GM19397 (cell line): ENCODE measurements around the gene CASR.
A peak's percentile ranks its signal among the peaks of the same experiment; 100 is the strongest.
"Not testable (repeated sequence)": the region's sequence is repeated elsewhere in the genome, so short reads cannot be mapped to it uniquely, and the experiment has no call there.

Source experiments
- ATAC-seq: cut with Tn5 transposase; IDR thresholded peaks from one replicate; pipeline ENCODE4 v1.9.1; 2021; ENCODE audit warnings: mild to moderate bottlenecking, moderate library complexity; ENCODE audit not compliant: unreplicated experiment

Gene CASR, protein sequence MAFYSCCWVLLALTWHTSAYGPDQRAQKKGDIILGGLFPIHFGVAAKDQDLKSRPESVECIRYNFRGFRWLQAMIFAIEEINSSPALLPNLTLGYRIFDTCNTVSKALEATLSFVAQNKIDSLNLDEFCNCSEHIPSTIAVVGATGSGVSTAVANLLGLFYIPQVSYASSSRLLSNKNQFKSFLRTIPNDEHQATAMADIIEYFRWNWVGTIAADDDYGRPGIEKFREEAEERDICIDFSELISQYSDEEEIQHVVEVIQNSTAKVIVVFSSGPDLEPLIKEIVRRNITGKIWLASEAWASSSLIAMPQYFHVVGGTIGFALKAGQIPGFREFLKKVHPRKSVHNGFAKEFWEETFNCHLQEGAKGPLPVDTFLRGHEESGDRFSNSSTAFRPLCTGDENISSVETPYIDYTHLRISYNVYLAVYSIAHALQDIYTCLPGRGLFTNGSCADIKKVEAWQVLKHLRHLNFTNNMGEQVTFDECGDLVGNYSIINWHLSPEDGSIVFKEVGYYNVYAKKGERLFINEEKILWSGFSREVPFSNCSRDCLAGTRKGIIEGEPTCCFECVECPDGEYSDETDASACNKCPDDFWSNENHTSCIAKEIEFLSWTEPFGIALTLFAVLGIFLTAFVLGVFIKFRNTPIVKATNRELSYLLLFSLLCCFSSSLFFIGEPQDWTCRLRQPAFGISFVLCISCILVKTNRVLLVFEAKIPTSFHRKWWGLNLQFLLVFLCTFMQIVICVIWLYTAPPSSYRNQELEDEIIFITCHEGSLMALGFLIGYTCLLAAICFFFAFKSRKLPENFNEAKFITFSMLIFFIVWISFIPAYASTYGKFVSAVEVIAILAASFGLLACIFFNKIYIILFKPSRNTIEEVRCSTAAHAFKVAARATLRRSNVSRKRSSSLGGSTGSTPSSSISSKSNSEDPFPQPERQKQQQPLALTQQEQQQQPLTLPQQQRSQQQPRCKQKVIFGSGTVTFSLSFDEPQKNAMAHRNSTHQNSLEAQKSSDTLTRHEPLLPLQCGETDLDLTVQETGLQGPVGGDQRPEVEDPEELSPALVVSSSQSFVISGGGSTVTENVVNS

DNA sequence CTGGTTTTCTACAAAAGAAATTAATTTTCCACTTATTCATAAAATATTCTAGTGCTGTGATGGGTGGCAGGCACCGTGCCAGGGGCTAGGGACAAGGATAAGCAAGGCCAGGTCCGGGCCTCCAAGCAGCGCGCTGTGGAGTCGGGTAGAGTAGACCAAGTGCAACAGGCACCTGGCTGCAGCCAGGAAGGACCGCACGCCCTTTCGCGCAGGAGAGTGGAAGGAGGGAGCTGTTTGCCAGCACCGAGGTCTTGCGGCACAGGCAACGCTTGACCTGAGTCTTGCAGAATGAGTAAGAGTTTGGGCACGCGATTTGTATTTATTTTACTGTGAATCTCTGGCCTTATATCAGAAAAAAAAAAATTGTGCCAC lies at the start of gene CASR:
Gene CASR, plus strand, starts transcription at position 148 of the 372 bp plus-strand sequence. CDS start 70,522 bp downstream, outside the sequence.
- ATAC-seq: no peak

DNA sequence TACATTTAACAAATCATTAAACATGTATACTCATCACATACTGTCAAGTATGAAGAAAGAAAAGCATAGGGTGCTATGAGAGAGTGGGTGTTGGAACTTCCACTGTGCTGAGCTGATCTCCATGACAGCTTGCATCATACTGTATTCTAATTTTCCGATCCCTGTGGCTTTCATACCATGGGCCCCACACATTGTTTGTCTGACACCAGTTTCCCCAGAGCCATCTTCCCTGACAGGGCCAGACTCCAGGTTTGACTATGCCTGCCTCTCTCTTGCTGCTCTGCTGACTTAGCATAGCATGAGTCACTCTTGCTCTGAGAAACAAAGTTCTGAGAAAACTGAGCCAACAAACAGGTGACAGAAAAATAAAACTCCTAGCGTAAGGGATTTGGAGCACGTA lies 37.0 kb upstream of the CASR start:
- ATAC-seq: peak; percentile 64

DNA sequence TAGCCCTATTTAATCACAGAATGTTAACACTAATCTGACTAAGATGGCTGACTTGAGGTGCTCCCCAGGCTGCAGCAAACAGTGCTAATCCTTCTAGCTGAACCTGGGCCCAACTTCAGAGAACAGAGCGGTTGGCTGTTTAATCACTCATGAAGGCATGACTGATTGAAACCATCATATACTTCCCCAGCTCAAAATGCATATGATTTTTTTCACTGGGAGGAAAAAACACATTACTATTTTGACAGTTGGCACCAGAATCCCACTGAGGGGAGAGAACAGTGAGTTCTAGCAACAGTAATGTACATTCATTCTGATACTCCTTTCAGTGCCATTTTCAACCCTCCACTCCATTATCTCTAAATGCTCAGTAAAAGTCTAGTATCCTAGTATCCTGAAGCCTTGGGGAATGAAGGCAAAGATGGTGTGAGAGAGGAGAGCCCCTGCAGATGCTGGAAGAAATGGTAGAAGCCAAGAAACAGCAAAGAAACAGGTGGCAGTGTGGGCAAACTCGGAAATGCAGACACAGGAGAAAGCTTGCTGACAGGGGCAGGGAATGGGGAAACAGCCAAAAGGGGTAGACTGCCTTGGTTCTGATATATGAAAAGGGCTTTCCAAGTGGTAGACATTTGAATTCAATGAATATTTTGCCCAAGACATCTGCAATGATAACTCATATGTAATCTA lies 34.4 kb upstream of the CASR start:
- ATAC-seq: no peak

DNA sequence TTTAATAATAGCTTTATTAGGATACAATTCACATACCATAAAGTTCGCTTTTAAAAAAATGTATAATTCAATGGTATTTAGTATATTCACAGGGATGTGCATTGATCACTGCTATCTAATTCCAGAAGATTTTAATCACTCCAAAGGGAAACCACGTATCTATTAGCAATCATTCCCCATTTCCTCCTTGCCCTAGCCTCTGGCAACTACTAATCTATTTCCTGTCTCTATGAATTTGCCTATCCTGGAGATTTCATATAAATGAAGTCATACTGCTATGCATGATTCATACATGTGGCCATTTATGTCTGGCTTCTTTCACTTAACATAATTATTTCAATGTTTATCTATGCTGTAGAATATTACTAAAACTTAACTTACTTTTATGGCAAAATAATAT lies 32.0 kb upstream of the CASR start:
- no peak for ATAC-seq

DNA sequence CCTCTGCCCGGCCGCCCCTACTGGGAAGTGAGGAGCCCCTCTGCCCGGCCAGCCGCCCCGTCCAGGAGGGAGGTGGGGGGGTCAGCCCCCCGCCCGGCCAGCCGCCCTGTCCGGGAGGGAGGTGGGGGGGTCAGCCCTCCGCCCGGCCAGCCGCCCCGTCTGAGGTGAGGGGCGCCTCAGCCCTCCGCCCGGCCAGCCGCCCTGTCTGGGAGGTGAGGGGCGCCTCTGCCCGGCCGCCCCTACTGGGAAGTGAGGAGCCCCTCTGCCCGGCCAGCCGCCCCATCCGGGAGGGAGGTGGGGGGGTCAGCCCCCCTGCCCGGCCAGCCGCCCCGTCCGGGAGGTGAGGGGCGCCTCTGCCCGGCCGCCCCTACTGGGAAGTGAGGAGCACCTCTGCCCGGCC lies 18.5 kb upstream of the CASR start:
- not testable (repeated sequence) for ATAC-seq

DNA sequence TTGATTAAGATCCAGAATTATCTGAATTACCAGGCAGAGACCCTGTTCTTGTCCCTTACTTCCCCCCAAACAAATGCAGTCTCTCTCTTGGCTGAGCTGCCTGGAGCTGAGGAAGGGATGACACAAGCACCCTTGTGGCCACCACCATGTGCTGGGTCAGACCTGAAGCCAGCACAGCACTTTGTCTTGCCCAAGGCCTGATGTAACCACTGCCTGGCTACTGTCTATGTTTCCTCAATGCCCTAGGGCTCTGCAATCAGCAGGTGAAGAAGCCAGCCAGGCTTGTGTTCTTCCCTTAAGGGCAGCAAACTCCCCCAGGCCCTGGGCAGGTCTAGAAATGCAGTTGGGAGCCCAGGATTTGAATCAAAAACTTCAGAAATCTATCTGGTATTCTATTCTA lies 15.8 kb upstream of the CASR start:
- ATAC-seq: no peak

DNA sequence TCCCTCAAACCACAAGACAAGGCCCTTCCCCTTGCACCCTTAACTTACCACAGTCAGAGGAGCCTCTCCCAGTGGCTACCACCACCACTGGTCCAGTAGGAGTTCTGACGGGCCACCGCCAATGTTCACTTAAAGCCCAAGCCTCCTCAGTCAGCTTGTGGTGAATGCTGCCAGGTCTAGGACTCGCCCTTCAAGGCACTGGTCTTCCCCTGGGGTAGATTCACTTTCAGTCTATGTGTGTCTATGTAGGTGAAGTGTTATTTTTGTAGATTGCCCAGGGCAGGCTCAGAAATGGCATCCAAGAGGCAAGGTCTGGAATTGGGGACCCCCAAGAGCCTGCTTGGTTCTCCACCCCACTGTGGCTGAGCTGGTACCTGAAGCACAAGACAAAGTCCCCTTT lies 15.4 kb upstream of the CASR start:
- ATAC-seq: no peak

DNA sequence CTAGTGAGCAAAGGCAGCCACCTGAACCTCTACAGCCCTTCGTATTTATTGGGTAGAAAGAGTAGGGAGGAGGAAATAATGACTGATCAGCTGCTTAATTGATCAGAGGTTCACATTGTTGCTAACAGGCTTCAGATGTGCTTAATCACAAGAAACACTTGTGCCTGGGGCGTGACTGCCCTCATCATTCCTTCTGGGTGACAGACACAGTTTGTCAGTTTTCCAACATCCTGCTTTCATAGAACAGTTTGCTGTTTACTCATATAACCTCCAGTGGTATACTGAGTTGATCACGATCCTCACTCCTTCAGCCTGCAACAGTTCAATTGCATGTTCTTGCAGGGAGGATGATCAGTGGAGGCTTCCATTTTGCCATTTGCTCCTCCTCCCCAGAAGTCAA lies 13.6 kb upstream of the CASR start:
- ATAC-seq: no peak

DNA sequence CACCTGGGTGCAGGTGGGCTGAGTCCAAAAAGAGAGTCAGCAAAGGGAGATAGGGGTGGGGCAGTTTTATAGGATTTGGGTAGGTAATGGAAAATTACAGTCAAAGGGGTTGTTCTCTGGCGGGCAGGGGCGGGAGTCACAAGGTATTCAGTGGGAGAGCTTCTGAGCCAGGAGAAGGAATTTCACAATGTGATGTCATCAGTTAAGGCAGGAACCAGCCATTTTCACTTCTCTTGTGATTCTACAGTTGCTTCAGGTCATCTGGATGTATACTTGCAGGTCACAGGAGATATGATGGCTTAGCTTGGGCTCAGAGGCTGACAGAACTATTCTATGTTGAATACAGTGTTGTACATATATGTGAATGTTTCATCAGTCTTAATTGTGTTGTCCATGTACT lies 12.1 kb upstream of the CASR start:
- ATAC-seq: not testable (repeated sequence)

DNA sequence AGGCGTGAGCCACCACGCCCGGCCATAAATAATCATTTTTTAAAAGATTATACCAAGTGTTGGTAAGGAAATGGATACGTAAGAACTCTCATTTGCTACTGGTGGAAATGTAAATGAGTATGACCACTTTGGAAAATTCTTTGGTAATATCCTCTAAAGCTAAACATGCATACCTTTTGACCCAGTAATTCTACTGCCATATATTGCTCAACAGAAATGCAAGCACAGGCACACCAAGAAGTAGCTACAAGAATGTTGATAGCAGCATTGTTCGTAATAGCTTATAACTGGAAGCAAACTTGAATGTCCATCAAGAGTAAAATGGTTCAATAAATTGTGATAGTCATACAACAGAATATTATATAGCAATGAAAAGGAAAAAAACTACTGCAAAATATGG lies 4.8 kb upstream of the CASR start:
- ATAC-seq: no peak

DNA sequence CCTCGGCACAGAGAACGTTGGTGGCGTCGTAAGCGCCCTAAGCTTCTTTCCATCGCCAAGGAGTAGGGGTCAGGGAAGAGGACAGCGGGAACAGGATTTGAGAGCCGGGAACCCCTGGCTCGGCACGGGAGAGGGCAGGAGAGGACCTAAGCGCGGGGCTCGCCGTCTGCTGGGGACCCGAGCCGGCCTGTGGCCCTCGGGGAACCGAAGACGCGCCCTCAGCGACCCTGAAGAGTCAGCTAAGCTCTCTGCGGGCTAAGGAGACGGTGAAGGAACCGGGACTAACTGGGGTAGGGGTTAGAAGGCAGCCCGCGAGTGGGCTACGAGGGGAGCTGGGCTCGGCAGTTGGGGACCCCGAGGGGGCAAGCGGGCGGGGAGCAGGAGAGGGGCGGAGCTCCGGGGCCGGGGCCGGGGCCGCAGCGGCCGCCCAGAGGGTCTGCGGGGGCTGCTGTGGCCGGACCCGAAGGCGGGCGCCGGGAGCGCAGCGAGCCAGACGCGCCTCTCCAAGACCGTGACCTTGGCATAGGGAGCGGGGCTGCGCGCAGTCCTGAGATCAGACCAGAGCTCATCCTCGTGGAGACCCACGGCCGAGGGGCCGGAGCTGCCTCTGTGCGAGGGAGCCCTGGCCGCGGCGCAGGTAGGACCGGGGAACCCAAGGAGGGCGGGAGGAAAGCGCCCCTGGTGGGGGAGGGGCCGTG lies 574 bp downstream of the CASR start:
- ATAC-seq: no peak

DNA sequence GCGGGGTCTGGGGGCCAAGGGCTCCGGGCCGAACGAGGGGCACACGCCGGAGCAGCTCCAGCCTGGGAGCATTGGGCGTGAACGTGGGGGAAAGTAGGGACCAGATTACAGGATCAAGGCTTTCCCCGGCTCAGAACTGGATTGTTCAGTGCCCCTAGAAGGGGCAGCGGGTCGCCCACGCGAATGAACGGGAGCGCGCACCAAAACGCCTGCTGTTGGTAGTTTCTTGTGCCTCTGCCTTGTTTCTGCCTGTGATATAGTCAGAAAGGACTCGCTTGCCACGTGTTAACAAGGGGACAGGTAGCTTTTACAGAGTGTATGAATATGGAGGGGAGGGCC lies 1.1 kb downstream of the CASR start:
- no peak for ATAC-seq

DNA sequence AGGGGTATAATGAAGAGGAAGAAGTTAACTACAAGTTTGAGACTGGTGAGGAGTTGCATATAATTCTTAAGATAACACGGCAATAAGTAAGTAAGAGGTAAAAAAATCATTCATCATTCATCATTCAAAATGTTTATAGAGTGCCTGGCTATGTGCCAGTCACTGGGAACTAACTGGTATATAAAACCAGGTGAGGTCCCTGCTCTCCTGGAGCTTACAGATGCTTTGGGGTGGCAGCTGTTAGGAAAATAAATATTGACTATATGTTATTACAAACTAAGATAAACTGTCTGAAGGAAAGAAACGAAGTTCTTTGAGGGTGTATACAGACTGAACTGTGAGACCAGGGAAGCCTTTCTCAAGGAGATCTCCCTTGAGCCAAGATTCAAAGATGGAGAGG lies 2.9 kb downstream of the CASR start:
- ATAC-seq: no peak

DNA sequence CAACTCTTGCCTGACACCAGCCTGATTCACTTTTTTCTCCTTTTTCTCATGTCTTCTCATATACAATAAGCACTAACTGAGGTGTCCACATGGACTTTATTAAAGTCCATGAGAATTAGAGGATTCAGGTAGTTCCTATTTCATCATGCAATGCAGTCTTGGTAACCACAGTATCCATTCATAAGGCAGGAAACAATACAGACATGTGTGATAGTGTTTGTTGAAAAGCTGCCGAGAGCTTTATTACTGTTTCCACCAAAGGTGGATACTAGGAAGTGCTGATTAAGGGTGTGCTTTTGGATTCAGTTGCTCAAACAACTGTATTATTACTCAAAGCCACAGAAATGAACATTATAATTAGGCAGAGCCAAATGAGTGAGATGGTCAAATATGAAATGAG lies 5.3 kb downstream of the CASR start:
- no peak for ATAC-seq

DNA sequence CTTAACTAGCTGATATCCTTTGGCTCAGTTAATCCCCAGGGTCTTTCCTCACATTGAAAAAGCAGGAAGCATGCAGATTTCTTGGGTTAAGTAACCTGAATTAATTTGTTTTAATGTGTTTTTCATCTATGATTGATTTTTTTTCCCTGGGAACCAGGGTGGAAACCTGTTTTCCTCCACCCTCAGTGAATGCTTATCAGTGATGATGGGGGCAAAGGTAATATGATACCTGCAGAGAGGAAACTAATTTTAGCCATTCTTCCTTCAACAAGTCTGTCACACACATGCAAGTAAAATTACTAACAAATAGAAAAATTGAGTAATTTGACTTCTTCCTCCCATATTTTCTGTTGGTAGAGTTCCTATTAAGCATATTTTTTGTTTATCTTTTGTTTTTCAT lies 5.9 kb downstream of the CASR start:
- ATAC-seq: no peak

DNA sequence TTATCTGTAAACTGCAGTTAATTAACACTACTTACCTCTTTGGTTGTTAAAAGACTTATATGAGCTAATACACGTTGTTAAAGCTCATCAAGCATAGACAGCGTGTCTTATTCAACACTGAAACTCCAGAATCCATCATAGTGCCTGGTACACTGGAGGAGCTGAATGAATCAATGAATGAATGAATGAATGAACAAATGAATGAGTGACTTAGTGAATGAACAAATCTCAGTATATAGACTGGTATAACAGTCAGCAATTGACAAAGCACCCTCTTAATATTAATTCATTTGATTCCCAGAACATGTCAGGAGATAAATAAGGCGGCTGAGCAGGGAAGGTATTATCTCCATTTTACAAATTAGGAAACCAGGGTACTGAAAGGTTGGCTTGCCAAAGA lies 7.1 kb downstream of the CASR start:
- ATAC-seq: no peak

DNA sequence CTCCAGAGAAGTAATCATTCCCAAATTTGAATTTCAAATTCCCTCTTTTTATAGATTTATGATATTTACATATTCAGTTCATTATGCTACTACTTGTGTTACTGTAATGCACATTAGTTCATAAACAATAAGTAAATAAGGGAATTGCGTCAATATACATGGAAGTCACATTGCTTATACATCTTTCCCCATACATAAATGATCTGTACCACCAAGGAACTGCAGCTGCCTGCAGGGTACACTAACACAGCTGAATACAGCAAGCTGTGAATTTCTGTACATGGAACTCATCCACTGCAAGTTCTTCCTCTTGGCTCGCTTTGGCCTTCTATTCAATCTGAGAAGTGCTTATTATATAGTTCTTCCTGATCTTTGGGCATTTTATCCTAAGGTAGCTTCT lies 15.5 kb downstream of the CASR start:
- no peak for ATAC-seq

DNA sequence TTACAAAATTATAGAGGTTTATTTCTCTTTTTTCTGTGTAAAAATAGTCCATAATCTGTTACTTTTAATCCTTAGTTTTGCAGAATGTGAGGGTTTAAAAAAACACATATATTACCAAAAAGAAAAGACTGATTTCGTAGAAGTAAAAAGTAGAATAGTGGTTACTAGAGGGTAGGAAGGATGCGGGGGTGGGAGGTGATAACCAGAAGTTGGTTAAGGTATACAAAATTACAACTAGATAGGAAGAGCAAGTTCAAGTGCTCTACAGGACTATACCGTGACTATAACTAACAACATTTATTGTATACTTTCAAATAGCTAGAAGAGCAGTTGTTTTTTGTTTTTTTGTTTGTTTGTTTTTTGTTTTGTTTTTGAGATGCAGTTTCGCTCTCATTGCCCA lies 16.1 kb downstream of the CASR start:
- ATAC-seq: no peak

DNA sequence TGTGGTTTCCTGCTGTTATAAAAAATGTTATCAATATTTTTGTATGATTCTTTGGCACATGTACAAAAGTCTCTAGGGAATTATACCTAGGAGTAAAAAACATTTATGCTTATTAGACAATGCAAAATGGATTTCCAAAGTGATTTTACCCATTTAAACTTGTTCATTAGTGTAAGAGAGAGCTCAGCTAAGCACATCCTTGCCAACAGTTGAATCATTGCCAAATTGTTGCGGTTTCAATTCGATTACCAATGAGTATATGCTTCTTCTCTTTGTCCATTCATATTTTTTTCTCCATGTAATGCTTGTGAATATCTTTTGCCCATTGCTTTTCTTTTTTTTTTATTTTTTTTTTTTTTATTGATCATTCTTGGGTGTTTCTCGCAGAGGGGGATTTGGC lies 17.2 kb downstream of the CASR start:
- ATAC-seq: no peak

DNA sequence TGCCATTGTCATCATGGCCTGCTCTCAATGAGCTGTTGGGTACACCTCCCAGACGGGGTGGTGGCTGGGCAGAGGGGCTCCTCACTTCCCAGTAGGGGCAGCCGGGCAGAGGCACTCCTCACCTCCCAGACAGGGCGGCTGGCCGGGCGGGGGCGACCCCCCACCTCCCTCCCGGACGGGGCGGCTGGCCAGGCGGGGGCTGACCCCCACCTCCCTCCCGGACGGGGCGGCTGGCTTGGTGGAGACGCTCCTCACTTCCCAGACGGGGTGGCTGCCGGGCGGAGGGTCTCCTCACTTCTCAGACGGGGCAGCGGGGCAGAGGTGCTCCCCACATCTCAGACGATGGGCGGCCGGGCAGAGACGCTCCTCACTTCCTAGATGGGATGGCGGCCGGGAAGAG lies 18.0 kb downstream of the CASR start:
- not testable (repeated sequence) for ATAC-seq

DNA sequence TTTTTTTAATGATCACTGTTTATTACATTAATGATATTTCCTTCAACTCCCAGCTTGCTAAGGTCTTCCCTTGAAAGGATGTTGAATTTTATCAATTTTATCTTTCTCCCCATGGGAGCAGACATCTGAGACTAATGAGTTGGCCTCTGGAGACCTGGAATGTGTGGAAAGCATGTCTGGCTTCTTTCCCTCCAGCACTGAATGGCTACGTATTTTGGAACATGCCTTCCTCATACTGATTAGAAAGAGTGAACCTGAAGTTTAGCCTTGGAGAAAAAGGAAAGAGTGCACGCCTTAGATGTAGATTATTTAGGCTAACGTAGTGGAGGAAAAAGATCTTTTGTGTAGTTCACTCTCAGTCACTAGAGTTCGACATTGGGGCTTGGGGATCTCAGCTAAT lies 25.1 kb downstream of the CASR start:
- ATAC-seq: no peak
